Rectal smooth muscle tissue (tissue), 1 donor: ENCODE data around the gene STX8.

Experiments
- H3K27ac ChIP-seq: one replicate; pipeline ENCODE4 v1.7.0; 2013; ENCODE audit warnings: low read depth, low read length, inconsistent platforms
- H3K27me3 ChIP-seq: one replicate; pipeline ENCODE4 v1.7.0; 2013; ENCODE audit warnings: low read length; ENCODE audit not compliant: control insufficient read depth, insufficient read depth
- H3K36me3 ChIP-seq: one replicate; pipeline ENCODE4 v1.7.0; 2013; ENCODE audit warnings: low read length; ENCODE audit not compliant: control insufficient read depth, insufficient read depth
- H3K4me1 ChIP-seq: one replicate; pipeline ENCODE4 v1.7.0; 2013; ENCODE audit warnings: low read length; ENCODE audit not compliant: control insufficient read depth, insufficient read depth
- H3K4me3 ChIP-seq: one replicate; pipeline ENCODE4 v1.7.0; 2013; ENCODE audit warnings: low read length
- H3K9ac ChIP-seq: one replicate; pipeline ENCODE4 v1.7.0; 2013; ENCODE audit warnings: low read length

STX8 gene

GRCh38 chr17:9313346-9313745 lies 262.3 kb downstream of the STX8 start:
- Histone ChIP-seq H3K4me1 (no peaks in the 10 kb centered on the region), H3K27me3 (no peaks in the 10 kb centered on the region), H3K4me3 (no peak overlapping the region), H3K36me3 (no peaks in the 10 kb centered on the region), H3K9ac (no peak overlapping the region), H3K27ac (no peak overlapping the region)

- Histone ChIP-seq H3K4me3 (no peak overlapping the region), H3K4me1 (no peaks in the 10 kb centered on the region), H3K36me3 (no peaks in the 10 kb centered on the region), H3K27ac (no peak overlapping the region), H3K27me3 (no peaks in the 10 kb centered on the region), H3K9ac (no peak overlapping the region)
Measured at GRCh38 chr17:9309216-9309615, 266.4 kb downstream of the STX8 start.

GRCh38 chr17:9308069-9308468 lies 267.6 kb downstream of the STX8 start:
- Histone ChIP-seq H3K27ac (no peak overlapping the region), H3K4me1 (no peaks in the 10 kb centered on the region), H3K27me3 (no peaks in the 10 kb centered on the region), H3K36me3 (no peaks in the 10 kb centered on the region), H3K4me3 (no peak overlapping the region), H3K9ac (no peak overlapping the region)

- Histone ChIP-seq H3K4me3 (no peak overlapping the region), H3K27ac (no peak overlapping the region), H3K4me1 (no peaks in the 10 kb centered on the region), H3K9ac (no peak overlapping the region), H3K36me3 (no peaks in the 10 kb centered on the region), H3K27me3 (no peaks in the 10 kb centered on the region)
Measured at GRCh38 chr17:9307313-9307998, 268.2 kb downstream of the STX8 start.

GRCh38 chr17:9306086-9306485 lies 269.5 kb downstream of the STX8 start:
- Histone ChIP-seq H3K4me3 (no peak overlapping the region), H3K9ac (no peak overlapping the region), H3K27ac (no peak overlapping the region), H3K4me1 (no peaks in the 10 kb centered on the region), H3K27me3 (no peaks in the 10 kb centered on the region), H3K36me3 (no peaks in the 10 kb centered on the region)

- no peak overlapping the region for H3K4me3 ChIP-seq
- no peaks in the 10 kb centered on the region for H3K4me1 ChIP-seq
- H3K27ac ChIP-seq: no peak overlapping the region
- no peaks in the 10 kb centered on the region for H3K27me3 ChIP-seq
- H3K9ac ChIP-seq: no peak overlapping the region
- H3K36me3 ChIP-seq: no peaks in the 10 kb centered on the region
Measured at GRCh38 chr17:9299695-9300094, 275.9 kb downstream of the STX8 start.

- H3K27me3 ChIP-seq: no peaks in the 10 kb centered on the region
- H3K27ac ChIP-seq: no peak overlapping the region
- no peak overlapping the region for H3K4me3 ChIP-seq
- H3K36me3 ChIP-seq: no peaks in the 10 kb centered on the region
- no peaks in the 10 kb centered on the region for H3K4me1 ChIP-seq
- no peak overlapping the region for H3K9ac ChIP-seq
Measured at GRCh38 chr17:9298776-9299295, 276.8 kb downstream of the STX8 start.

- Histone ChIP-seq H3K27me3 (no peaks in the 10 kb centered on the region), H3K4me1 (peaks cover 3% of the 10 kb centered on the region), H3K36me3 (no peaks in the 10 kb centered on the region), H3K9ac (no peak overlapping the region), H3K4me3 (no peak overlapping the region), H3K27ac (no peak overlapping the region)
Measured at GRCh38 chr17:9298135-9298534, 277.5 kb downstream of the STX8 start.

GRCh38 chr17:9294661-9295210 lies 280.9 kb downstream of the STX8 start:
- H3K27me3 ChIP-seq: no peaks in the 10 kb centered on the region
- no peaks in the 10 kb centered on the region for H3K36me3 ChIP-seq
- peaks cover 17% of the 10 kb centered on the region for H3K4me1 ChIP-seq
- no peak overlapping the region for H3K27ac ChIP-seq
- H3K4me3 ChIP-seq: no peak overlapping the region
- H3K9ac ChIP-seq: no peak overlapping the region

- no peaks in the 10 kb centered on the region for H3K27me3 ChIP-seq
- H3K4me3 ChIP-seq: no peak overlapping the region
- peak overlapping the region; percentile 28 for H3K27ac ChIP-seq
- peaks cover 17% of the 10 kb centered on the region for H3K4me1 ChIP-seq
- H3K36me3 ChIP-seq: no peaks in the 10 kb centered on the region
- no peak overlapping the region for H3K9ac ChIP-seq
Measured at GRCh38 chr17:9292561-9292941, 283.1 kb downstream of the STX8 start.

GRCh38 chr17:9291912-9292560 lies 283.6 kb downstream of the STX8 start:
- Histone ChIP-seq H3K4me1 (peaks cover 17% of the 10 kb centered on the region), H3K27ac (peak overlapping the region; percentile 29), H3K9ac (no peak overlapping the region), H3K27me3 (no peaks in the 10 kb centered on the region), H3K36me3 (no peaks in the 10 kb centered on the region), H3K4me3 (peak overlapping the region; percentile 7)

- Histone ChIP-seq H3K4me1 (peaks cover 17% of the 10 kb centered on the region), H3K4me3 (no peak overlapping the region), H3K27me3 (no peaks in the 10 kb centered on the region), H3K27ac (no peak overlapping the region), H3K9ac (no peak overlapping the region), H3K36me3 (no peaks in the 10 kb centered on the region)
Measured at GRCh38 chr17:9290226-9290613, 285.4 kb downstream of the STX8 start.

- H3K27me3 ChIP-seq: no peaks in the 10 kb centered on the region
- H3K4me1 ChIP-seq: peaks cover 10% of the 10 kb centered on the region
- no peak overlapping the region for H3K4me3 ChIP-seq
- no peak overlapping the region for H3K27ac ChIP-seq
- H3K9ac ChIP-seq: no peak overlapping the region
- no peaks in the 10 kb centered on the region for H3K36me3 ChIP-seq
Measured at GRCh38 chr17:9287306-9287705, 288.3 kb downstream of the STX8 start.
